Left ventricle myocardium superior (tissue), 1 donor: ENCODE measurements around the gene ZRANB1. TPM values are rescaled to one million over a fixed set of nuclear protein-coding genes. Genes with fewer than 3 reads are reported as not detected.

ENCODE experiments used
- ATAC-seq: fragments of 200-7000 bp; cut with Tn5 transposase; one replicate; pipeline ENCODE4 v1.9.1; 2020; ENCODE audit warnings: mild to moderate bottlenecking, moderate library complexity
- DNase-seq: peaks from one replicate; pipeline ENCODE4 v3.0.0-alpha.2; 2020
- intact Hi-C: fragments of 100-400 bp; cut with micrococcal nuclease; formaldehyde crosslinking; loops from one replicate; pipeline ENCODE4 v1.11.0; 2022
- total RNA-seq: library from RNA; stranded (reverse); fragmentation: NEBNext Ultra II Directional; extraction: Animal tissue kit (Norgen Biotek cat#: 25700); gene quantifications from one replicate; pipeline ENCODE4 v1.2.1, GENCODE V29; 2021
- donor health status: DM: no; HTN: yes; CAD: no; lungs with severe emphysema.

The ZRANB1 gene
- total RNA-seq, 1 donor from 2014 or later, result 25.3 TPM

DNA sequence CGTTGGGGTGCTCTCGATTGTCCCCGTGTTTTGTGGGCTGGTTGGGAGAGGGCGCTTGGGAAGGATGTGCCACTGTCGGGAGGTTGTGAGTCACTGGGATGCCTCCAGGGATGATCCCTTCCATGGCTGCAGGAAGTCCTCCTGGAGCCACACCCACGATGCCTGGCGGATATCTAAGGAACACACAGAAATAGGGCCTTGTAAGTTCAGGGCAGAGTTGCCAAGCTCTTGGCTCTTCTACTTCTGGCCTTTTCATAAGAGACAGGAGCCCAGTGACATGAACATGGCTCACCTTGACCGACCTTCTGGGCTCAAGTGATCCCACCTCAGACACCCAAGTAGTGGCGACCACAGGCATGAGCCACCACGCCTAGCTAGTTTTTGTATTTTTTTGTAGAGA lies 47.6 kb downstream of the ZRANB1 start:
- DNase-seq (no peak), ATAC-seq (peak; percentile 6)
- intact Hi-C loops, result no loop called here

- DNase-seq, result no peak
- ATAC-seq, result no peak
- intact Hi-C loops, result loop anchor here (10.0 kb wide), 1 partner anchor 74 kb away; no protein-coding TSS in a partner anchor
These were observed 49.0 kb downstream of the ZRANB1 start for GRCh38 chr10:124990671-124991625.

DNA sequence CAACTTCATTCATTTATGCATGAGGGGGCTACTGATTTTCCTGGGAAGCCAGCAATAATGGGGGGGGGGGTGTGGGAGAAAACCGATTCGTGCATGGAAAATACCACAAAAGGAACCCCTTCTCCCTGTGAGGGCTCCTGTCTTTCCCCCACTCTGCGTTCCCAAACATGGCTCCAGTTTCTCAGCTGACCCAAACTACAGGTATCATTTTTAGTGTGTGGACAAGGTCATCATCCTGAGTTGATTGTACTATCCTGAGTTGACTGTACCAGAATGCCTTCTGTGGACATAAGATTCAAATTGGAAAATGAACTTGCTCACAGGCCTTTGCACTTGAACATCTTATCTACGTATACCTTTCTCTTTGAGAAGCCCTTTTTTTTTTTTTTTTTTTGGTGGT lies 49.9 kb downstream of the ZRANB1 start:
- intact Hi-C loops, result loop anchor here (10.0 kb wide), 1 partner anchor 73 kb away; no protein-coding TSS in a partner anchor
- DNase-seq, result no peak
- ATAC-seq, result no peak

DNA sequence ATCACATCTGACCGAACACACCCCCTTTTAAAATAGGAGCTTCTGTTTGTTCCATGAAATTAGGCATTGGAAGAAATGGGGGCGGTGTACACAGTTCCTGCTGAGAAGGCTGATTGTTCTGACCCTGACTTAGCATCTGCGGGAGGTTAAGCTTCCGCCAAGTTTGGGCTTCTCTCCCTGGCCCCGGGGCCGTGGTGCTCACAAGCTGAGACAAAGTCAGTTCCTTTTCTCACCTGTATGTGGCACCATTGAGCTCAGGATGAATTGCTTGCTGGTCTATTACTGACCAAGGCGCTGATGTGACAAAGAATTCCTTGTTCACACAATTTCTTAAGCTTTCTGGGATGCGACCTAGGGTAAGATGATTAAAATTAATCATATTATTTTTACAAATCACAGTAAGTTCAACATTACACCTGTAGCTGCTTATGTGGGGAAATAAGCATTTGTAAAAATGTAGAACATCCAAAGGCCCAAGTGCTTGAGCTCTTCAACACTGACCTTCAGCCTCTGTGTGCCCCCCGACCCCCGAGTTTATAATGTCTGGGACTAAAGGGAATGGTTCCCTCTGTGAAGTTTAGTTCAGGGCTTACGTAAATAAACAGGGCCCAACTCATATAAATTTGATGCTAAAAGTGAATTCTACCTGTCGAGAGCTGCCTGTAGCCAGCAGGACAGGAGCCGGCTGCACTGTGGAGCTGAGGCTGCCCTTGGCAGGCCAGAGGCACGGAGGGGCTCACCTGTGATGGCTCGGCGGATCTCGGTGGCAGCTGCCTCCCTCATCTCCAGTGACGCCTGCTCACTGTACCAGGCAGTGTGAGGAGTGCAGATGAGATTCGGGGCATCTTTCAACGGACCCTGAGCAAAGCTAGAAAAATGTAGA lies 50.8 kb downstream of the ZRANB1 start:
- intact Hi-C loops, result loop anchor here (10.0 kb wide), 1 partner anchor 72 kb away; no protein-coding TSS in a partner anchor
- DNase-seq (peak; percentile 76), ATAC-seq (peak; percentile 66)

GRCh38 chr10:124993345-124993708 lies 51.4 kb downstream of the ZRANB1 start:
- intact Hi-C loops, result loop anchor here (10.0 kb wide), 1 partner anchor 71 kb away; no protein-coding TSS in a partner anchor
- ATAC-seq, result no peak
- no peak for DNase-seq

GRCh38 chr10:124993736-124994451 lies 52.0 kb downstream of the ZRANB1 start:
- DNase-seq (no peak), ATAC-seq (no peak)
- intact Hi-C loops, result loop anchor here (10.0 kb wide), 1 partner anchor 71 kb away; no protein-coding TSS in a partner anchor

DNA sequence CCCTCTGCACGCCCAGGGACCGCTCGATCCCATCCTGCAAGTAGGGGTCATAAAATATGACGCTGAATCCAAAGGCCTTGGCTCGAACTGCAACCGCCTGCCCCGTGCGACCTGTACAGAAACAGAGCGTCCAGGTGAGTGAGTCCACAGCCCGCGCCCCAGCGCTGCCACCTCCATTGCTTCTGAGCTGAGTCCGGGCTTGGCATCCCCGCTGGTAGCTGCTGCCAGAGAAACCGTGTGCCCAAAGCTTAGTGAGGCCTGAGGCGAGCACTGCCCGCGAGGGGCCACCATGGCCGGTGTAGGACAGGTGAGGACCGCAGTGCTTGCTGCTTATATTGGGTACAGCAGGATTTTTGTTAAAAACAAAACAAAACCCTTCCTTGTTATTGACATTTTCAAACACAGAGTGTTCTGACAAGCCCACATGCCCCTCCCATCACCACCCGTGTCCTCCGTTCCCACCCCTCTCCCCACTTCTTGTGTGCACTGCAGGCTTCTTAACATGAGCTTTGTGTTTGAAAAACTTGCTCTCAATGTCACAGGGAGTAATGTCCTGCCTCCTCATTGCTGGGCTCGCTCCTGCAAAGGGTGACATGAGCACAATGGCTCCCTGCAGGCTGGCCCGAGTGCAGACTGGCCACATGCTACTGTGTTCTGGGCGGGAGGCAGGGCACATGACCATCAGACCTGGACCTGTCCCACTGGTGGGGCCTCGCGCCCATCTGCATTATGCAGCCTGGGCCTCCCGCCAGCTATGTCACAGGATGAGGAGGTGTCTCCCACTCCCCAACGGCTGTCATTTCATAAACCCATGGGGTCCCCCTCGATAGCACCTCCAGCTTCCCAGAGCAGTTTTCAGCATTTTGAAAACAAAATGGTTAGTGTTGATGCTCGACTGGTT lies 52.9 kb downstream of the ZRANB1 start:
- ATAC-seq, result no peak
- DNase-seq, result no peak
- intact Hi-C loops, result loop anchor here (10.0 kb wide), 1 partner anchor 70 kb away; no protein-coding TSS in a partner anchor

DNA sequence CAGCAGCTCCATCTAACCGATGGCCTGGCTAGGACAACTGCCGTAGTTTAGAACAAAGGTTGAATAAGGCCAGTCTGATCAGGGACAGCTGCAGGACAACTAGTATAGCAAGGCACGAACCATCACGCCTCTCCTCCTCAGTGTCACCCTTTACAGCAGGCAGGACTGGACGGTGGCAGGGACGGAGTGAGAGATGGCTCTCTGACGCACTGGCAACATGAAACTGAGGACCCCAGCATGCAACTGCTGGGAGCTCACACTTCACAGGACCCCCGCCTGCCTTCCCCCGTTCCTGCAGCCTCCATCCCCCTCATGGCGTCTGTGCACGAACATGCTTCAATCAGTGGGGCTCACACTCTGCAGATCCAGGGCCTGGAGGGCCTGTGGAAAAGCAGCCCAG lies 53.7 kb downstream of the ZRANB1 start:
- intact Hi-C loops, result loop anchor here (10.0 kb wide), 1 partner anchor 69 kb away; no protein-coding TSS in a partner anchor
- DNase-seq (no peak), ATAC-seq (no peak)

GRCh38 chr10:124996127-124996853 lies 54.4 kb downstream of the ZRANB1 start:
- DNase-seq (no peak), ATAC-seq (no peak)
- intact Hi-C loops, result loop anchor here (10.0 kb wide), 1 partner anchor 69 kb away; no protein-coding TSS in a partner anchor

- intact Hi-C loops, result loop anchor here (10.0 kb wide), 1 partner anchor 68 kb away; no protein-coding TSS in a partner anchor
- DNase-seq (no peak), ATAC-seq (no peak)
These were observed 54.9 kb downstream of the ZRANB1 start for GRCh38 chr10:124996854-124997215.

GRCh38 chr10:124997306-124997705 lies 55.4 kb downstream of the ZRANB1 start:
- DNase-seq (no peak), ATAC-seq (no peak)
- intact Hi-C loops, result loop anchor here (10.0 kb wide), 1 partner anchor 67 kb away; no protein-coding TSS in a partner anchor

DNA sequence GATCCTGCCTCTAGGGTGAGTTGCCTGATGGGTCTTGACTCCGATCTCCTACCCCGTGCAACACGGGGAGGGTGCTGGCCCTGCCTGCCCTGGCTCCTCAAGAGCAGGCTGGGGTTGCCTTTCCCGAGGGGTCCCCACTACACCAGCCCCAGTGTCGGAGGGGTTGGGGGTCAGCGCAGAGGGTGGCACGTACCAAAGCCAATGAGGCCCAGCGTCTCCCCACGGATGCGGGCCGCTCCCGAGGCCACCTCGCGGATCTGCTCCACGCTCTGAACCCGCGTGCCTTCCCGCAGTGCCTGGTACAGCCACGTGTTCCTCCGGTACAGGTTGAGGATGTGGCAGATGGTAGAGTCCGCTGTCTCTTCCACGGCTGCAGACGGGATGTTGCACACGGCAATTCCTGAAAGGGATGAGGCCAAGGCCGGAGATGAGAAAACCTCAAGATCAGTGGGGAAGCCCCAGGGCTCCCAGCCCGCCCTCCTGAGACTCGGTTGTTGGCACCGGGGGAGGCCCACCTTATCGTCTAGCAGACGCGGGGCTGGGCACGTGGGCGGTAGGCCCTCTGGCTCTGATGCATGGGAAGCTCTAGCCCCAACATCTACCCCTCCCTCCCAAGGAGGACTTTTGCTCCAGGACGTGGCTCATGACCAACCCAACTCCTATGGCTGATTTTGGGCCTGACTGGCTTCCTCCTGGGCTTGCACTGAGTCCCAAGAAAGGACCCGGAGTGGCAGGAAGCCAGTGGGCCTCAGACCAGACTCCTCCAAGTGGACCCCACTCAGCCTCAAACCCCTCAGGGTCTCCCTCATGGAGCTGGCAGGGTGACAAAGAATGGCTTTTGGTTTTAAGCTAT lies 56.1 kb downstream of the ZRANB1 start:
- ATAC-seq, result no peak
- intact Hi-C loops, result loop anchor here (10.0 kb wide), 1 partner anchor 67 kb away; no protein-coding TSS in a partner anchor
- DNase-seq, result no peak

DNA sequence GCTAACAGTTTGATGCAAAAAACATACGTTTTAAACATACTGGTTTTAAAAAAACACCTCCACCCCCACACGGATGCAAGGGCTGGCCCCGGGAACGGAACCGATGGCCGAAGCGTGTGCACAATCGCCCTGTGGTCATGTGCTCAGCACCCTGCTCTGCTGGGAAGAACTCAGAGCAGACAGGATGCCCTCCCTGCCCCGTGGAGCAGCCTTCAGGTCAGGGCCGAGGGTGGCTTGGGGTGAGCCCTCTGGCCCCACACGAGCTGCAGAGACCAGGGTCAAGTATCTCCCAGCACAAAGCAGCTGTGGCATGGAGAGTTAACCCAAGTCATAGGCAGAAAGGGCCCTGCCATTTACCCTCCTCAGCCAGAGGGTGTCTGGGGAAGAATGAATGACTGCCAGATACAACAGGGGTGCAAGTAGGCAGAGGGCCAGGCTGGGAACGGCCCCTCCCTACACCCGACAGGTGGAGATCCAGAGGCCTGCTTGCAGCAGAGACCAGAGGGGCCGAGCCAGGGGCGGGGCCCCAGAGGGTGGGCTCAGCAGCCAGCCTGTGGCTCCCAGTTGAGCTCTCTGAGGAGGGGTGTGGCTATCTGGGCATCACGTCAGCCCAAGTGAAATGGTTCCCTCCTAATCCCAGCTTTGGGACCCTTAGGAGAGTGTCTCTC lies 56.8 kb downstream of the ZRANB1 start:
- intact Hi-C loops, result loop anchor here (10.0 kb wide), 1 partner anchor 66 kb away; no protein-coding TSS in a partner anchor
- ATAC-seq (no peak), DNase-seq (no peak)

GRCh38 chr10:124999433-125000365 lies 57.8 kb downstream of the ZRANB1 start:
- peak; percentile 76 for ATAC-seq
- intact Hi-C loops, result loop anchor here (10.0 kb wide), 1 partner anchor 65 kb away; no protein-coding TSS in a partner anchor
- DNase-seq, result peak; percentile 71
